Measurements from ENCODE around the gene ORAI2. TPM values are rescaled to one million over a fixed set of nuclear protein-coding genes. Genes with fewer than 3 reads are reported as not detected.

The ORAI2 gene
- total RNA-seq, result 10 to 100 TPM; 37.8 to 42.2 TPM

DNA sequence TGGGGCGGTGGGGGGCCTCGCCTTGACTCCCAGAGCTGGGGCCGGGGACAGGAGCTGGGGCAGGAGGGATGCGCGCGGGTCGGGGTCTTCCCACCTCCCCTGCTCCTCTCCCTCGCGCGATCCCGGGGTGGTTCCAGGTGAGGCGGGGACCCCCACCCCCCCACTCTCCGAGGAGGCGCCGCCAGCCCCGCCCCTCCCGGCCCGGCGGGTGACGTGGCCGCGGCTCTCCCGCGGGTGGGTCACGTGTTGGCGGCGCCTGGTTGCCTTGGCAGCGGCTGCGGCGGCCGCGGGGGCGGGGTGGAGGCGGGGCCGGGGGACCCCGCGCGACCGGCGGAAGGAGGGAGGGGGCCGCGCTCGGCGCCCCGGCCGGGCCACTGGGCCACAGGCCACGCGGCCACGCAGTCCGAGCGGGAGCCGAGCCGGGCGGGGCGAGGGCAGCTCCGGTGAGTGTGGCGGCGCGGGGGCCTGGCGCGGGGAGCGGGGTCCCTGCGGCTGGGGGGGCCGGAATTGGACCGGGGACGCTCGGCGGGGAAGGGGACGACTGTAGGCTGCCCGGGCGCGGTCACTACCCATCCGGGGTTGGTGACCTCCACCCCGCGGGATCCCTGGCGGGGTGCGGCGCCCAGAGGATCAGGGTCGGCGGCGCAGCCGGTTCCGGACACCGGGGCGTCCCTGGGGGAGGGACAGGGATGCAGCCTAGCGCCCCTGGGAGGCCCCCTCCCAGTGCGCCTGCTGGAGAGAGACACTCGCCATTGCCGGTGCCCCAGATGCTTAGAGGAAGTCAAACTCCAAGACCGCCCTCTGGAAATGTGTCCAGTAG lies at the start of gene ORAI2:
Gene ORAI2 (plus strand): TSS at position 357 of the 820 bp plus-strand sequence. CDS start 5,382 bp downstream, outside the sequence.
- Mint-ChIP-seq H3K4me1 (ENCODE audit: low read depth) (peaks cover 55% of the 10 kb centered on the region), H3K36me3 (ENCODE audit: insufficient read depth in 2 of 2) (peaks cover 0 to 4% of the 10 kb centered on the region in 2 donors), H3K9me3 (no peaks in the 10 kb centered on the region), H3K27ac (peak within 1 kb of the TSS; percentile 80), H3K4me3 (peak within 1 kb of the TSS; percentile 78 to 81), H3K27me3 (ENCODE audit: low read depth) (no peaks in the 10 kb centered on the region)
- DNase-seq, result peak; percentile 88 to 91
- ATAC-seq (replicated peaks in 1 of 2), result peak; percentile 74 to 79

- Mint-ChIP-seq H3K36me3 (ENCODE audit: insufficient read depth in 2 of 2) (peaks cover under 1 to 9% of the 10 kb centered on the region in 2 donors), H3K4me3 (no peak overlapping the region), H3K9me3 (no peaks in the 10 kb centered on the region), H3K4me1 (ENCODE audit: low read depth) (peaks cover 3% of the 10 kb centered on the region), H3K27ac (no peak overlapping the region), H3K27me3 (ENCODE audit: low read depth) (no peaks in the 10 kb centered on the region)
- DNase-seq (no peak), ATAC-seq (replicated peaks in 1 of 2) (no peak)
Measured at GRCh38 chr7:102387064-102387463, 46.3 kb upstream of the ORAI2 start.

- Mint-ChIP-seq H3K27ac (no peak overlapping the region), H3K4me3 (no peak overlapping the region), H3K4me1 (ENCODE audit: low read depth) (peaks cover 6% of the 10 kb centered on the region), H3K9me3 (no peaks in the 10 kb centered on the region), H3K36me3 (ENCODE audit: insufficient read depth in 2 of 2) (peaks cover 3 to 10% of the 10 kb centered on the region in 2 donors), H3K27me3 (ENCODE audit: low read depth) (no peaks in the 10 kb centered on the region)
- no peak for ATAC-seq (replicated peaks in 1 of 2)
- DNase-seq, result no peak
Measured at GRCh38 chr7:102389810-102390209, 43.6 kb upstream of the ORAI2 start.

GRCh38 chr7:102390697-102391484 lies 42.5 kb upstream of the ORAI2 start:
- no peaks in the 10 kb centered on the region for H3K27me3 Mint-ChIP-seq (ENCODE audit: low read depth)
- no peaks in the 10 kb centered on the region for H3K9me3 Mint-ChIP-seq
- no peak overlapping the region for H3K4me3 Mint-ChIP-seq
- H3K4me1 Mint-ChIP-seq (ENCODE audit: low read depth), result peaks cover 17% of the 10 kb centered on the region
- peaks cover 3 to 8% of the 10 kb centered on the region in 2 donors for H3K36me3 Mint-ChIP-seq (ENCODE audit: insufficient read depth in 2 of 2)
- no peak overlapping the region for H3K27ac Mint-ChIP-seq
- DNase-seq (peak; percentile 72 to 74), ATAC-seq (replicated peaks in 1 of 2) (peak; percentile 86 to 87)

DNA sequence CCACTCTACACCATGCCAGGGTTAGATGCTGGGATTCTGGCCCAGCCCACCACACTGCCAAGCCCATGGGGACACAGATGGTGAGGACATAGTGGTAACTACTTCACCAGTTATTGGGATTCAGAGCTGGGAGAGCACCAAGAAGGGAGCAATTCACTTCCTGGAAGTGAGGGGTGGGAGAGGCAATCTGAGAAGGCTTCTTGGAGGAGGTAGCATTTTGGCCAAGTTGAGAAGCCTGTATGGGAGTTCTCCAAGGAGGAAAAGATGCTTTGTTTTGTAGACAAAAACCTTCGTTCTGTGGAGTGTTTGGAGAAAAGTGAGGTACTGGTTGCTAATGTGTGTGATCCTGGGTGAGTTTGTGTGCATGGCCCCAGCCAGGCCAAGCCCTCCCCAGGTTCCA lies 41.0 kb upstream of the ORAI2 start:
- ATAC-seq (replicated peaks in 1 of 2) (no peak), DNase-seq (no peak)
- Mint-ChIP-seq H3K36me3 (ENCODE audit: insufficient read depth in 2 of 2) (peaks cover 3 to 5% of the 10 kb centered on the region in 2 donors), H3K9me3 (no peaks in the 10 kb centered on the region), H3K27me3 (ENCODE audit: low read depth) (no peaks in the 10 kb centered on the region), H3K27ac (no peak overlapping the region), H3K4me3 (no peak overlapping the region), H3K4me1 (ENCODE audit: low read depth) (peaks cover 25% of the 10 kb centered on the region)

GRCh38 chr7:102393467-102393866 lies 39.9 kb upstream of the ORAI2 start:
- peaks cover 3 to 5% of the 10 kb centered on the region in 2 donors for H3K36me3 Mint-ChIP-seq (ENCODE audit: insufficient read depth in 2 of 2)
- no peak overlapping the region for H3K4me3 Mint-ChIP-seq
- peaks cover 29% of the 10 kb centered on the region for H3K4me1 Mint-ChIP-seq (ENCODE audit: low read depth)
- ATAC-seq (replicated peaks in 1 of 2) (no peak), DNase-seq (no peak)
- H3K9me3 Mint-ChIP-seq, result no peaks in the 10 kb centered on the region
- no peaks in the 10 kb centered on the region for H3K27me3 Mint-ChIP-seq (ENCODE audit: low read depth)
- H3K27ac Mint-ChIP-seq, result no peak overlapping the region

DNA sequence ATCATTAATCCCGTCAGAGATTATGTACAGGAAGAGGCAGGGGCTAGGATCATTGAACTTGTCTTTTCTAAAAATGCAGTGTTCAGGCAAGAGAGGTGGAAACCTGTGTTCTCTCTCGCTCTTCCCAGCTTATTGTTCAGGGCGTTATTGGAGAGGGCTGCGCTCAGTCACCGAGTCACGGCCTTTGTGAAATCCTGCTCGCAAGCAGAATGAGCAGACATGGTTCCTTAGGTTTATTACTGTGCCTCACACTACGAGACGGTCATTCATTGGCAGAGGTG lies 37.8 kb upstream of the ORAI2 start:
- Mint-ChIP-seq H3K36me3 (ENCODE audit: insufficient read depth in 2 of 2) (peaks cover 8 to 13% of the 10 kb centered on the region in 2 donors), H3K9me3 (no peaks in the 10 kb centered on the region), H3K4me1 (ENCODE audit: low read depth) (peaks cover 29% of the 10 kb centered on the region), H3K27ac (peak overlapping the region; percentile 95), H3K4me3 (peak overlapping the region; percentile 82 to 94), H3K27me3 (ENCODE audit: low read depth) (no peaks in the 10 kb centered on the region)
- ATAC-seq (replicated peaks in 1 of 2) (no peak), DNase-seq (no peak)

- Mint-ChIP-seq H3K27ac (peak within 1 kb of the TSS; percentile 95), H3K4me1 (ENCODE audit: low read depth) (peaks cover 29% of the 10 kb centered on the region), H3K4me3 (peak within 1 kb of the TSS; percentile 82 to 94), H3K27me3 (ENCODE audit: low read depth) (no peaks in the 10 kb centered on the region), H3K9me3 (no peaks in the 10 kb centered on the region), H3K36me3 (ENCODE audit: insufficient read depth in 2 of 2) (peaks cover 8 to 16% of the 10 kb centered on the region in 2 donors)
- DNase-seq, result peak; percentile 80 to 88
- ATAC-seq (replicated peaks in 1 of 2), result peak; percentile 98 to 99
Measured at GRCh38 chr7:102395873-102396709, 37.3 kb upstream of the ORAI2 start, which contains the start of gene PRKRIP1. PRKRIP1 (plus strand) TSS chr7:102396363; CDS start chr7:102396412, 49 bp downstream.

DNA sequence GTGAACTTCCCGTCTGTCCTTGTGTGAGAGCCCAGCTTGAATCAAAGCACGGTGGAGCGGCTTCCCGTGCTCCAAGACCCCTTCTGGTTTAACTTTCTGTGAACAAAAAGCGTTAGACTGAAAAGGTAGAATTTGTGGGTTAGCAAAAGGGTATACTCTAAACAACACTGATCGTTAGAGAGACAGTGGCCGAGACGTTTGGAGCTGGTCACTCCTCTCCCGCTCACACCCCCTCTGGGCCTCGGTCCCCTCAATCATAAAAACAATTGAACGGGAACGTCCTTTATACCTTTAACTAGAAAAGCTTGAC lies 36.7 kb upstream of the ORAI2 start:
- Mint-ChIP-seq H3K4me1 (ENCODE audit: low read depth) (peaks cover 29% of the 10 kb centered on the region), H3K4me3 (peak overlapping the region; percentile 82 to 94), H3K27ac (peak overlapping the region; percentile 95), H3K9me3 (no peaks in the 10 kb centered on the region), H3K36me3 (ENCODE audit: insufficient read depth in 2 of 2) (peaks cover 8 to 17% of the 10 kb centered on the region in 2 donors), H3K27me3 (ENCODE audit: low read depth) (no peaks in the 10 kb centered on the region)
- ATAC-seq (replicated peaks in 1 of 2) (no peak), DNase-seq (no peak)

DNA sequence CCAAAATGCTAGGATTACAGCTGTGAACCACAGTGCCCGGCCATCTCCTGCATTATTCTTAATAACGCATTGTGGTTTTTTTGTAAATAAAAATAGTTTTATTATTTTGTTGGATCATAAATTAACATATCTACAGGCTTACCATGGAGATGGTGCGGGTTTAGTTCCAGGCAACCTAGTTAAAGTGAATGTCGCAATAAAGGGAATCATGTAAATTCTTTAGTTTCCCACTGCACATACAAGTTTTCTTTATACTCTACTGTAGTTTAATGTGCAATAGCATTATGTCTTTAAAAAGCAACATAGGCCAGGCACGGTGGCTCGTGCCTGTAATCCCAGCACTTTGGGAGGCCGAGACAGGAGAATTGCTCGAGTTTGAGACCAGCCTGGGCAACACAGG lies 34.8 kb upstream of the ORAI2 start:
- ATAC-seq (replicated peaks in 1 of 2) (no peak), DNase-seq (no peak)
- H3K9me3 Mint-ChIP-seq, result no peaks in the 10 kb centered on the region
- H3K4me1 Mint-ChIP-seq (ENCODE audit: low read depth), result peaks cover 22% of the 10 kb centered on the region
- no peaks in the 10 kb centered on the region for H3K27me3 Mint-ChIP-seq (ENCODE audit: low read depth)
- peak overlapping the region in 1 of 2 donors; percentile 51 for H3K4me3 Mint-ChIP-seq
- peaks cover 6 to 17% of the 10 kb centered on the region in 2 donors for H3K36me3 Mint-ChIP-seq (ENCODE audit: insufficient read depth in 2 of 2)
- no peak overlapping the region for H3K27ac Mint-ChIP-seq

DNA sequence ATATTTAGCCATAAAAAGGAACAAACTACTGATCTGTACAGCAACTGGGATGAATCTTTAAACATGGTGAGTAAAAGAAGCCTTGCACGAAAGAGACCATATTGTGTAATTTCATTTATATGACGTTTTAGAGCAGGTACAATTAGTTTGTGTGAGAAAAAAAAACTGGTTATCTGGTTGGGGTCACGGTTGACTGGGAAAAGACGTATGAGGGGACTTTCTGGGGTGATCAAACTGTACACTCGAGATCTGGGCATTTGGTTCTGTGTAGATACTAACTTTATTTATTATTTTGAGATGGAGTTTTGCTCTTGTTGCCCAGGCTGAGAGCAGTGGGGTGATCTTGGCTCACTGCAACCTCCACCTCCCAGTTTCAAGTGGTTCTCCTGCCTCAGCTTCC lies 33.0 kb upstream of the ORAI2 start:
- peaks cover 5 to 21% of the 10 kb centered on the region in 2 donors for H3K36me3 Mint-ChIP-seq (ENCODE audit: insufficient read depth in 2 of 2)
- no peaks in the 10 kb centered on the region for H3K9me3 Mint-ChIP-seq
- no peak for DNase-seq
- peaks cover 23% of the 10 kb centered on the region for H3K4me1 Mint-ChIP-seq (ENCODE audit: low read depth)
- no peak overlapping the region for H3K4me3 Mint-ChIP-seq
- ATAC-seq (replicated peaks in 1 of 2), result no peak
- no peaks in the 10 kb centered on the region for H3K27me3 Mint-ChIP-seq (ENCODE audit: low read depth)
- H3K27ac Mint-ChIP-seq, result no peak overlapping the region

DNA sequence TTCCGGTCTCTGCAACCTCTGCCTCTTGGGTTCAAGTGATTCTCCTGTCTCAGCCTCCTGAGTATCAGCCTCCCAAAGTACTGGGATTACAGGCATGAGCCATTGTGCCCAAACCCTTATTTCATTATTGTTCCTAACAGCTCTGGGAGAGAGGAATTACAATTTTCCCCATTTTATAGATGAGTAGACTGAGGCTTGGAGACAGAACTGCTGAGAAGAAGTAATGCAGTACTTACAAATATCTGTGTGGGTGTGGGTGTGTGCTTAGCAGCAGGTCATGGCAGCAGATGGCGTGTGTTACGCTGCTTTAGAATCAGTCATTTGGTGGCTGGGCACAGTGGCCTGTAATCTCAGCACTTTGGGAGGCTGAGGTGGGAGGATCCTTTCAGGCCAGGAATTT lies 29.8 kb upstream of the ORAI2 start:
- ATAC-seq (replicated peaks in 1 of 2), result no peak

More for the DNA sequence above, 29.8 kb upstream of the ORAI2 start:
- peaks cover 14% of the 10 kb centered on the region for H3K4me1 Mint-ChIP-seq (ENCODE audit: low read depth)
- no peak overlapping the region for H3K27ac Mint-ChIP-seq
- H3K27me3 Mint-ChIP-seq (ENCODE audit: low read depth), result no peaks in the 10 kb centered on the region
- DNase-seq, result no peak
- H3K36me3 Mint-ChIP-seq (ENCODE audit: insufficient read depth in 2 of 2), result peaks cover 8 to 32% of the 10 kb centered on the region in 2 donors
- no peak overlapping the region for H3K4me3 Mint-ChIP-seq
- no peaks in the 10 kb centered on the region for H3K9me3 Mint-ChIP-seq
